Stimulated activated CD8-positive, alpha-beta memory T cell treated with anti-CD3 and anti-CD28 coated beads, Interleukin-4, amount 100 ng/mL, for 1 hour (primary cell): ENCODE data around the gene CTNNBL1.

Experiments
- DNase-seq, 2 donors: peaks; one replicate each; pipeline ENCODE4 v3.0.0-alpha.2; 2020; ENCODE audit warnings: low read depth in 2 of 2, low spot score in 1 of 2

CTNNBL1 gene

GRCh38 chr20:37898233-37899104 lies 204.6 kb downstream of the CTNNBL1 start:
- DNase-seq: no peak

- DNase-seq: no peak
Observed at GRCh38 chr20:37899105-37900045, 205.5 kb downstream of the CTNNBL1 start.

- DNase-seq: no peak
Observed at GRCh38 chr20:37901240-37901639, 207.4 kb downstream of the CTNNBL1 start.

- no peak for DNase-seq
Observed at GRCh38 chr20:37901654-37902503, 208.0 kb downstream of the CTNNBL1 start.

GRCh38 chr20:37902504-37903313 lies 208.9 kb downstream of the CTNNBL1 start, which contains the start of gene VSTM2L:
Gene VSTM2L (plus strand): TSS chr20:37903127. CDS start chr20:37903351, 224 bp downstream.
- no peak for DNase-seq

- DNase-seq: no peak
Observed at GRCh38 chr20:37903317-37904007, 209.6 kb downstream of the CTNNBL1 start.

- no peak for DNase-seq
Observed at GRCh38 chr20:37904008-37904642, 210.3 kb downstream of the CTNNBL1 start.

- DNase-seq: no peak
Observed at GRCh38 chr20:37904845-37905373, 211.1 kb downstream of the CTNNBL1 start.

GRCh38 chr20:37905671-37906613 lies 212.1 kb downstream of the CTNNBL1 start:
- no peak for DNase-seq

- DNase-seq: no peak
Observed at GRCh38 chr20:37907330-37907676, 213.5 kb downstream of the CTNNBL1 start.

- no peak for DNase-seq
Observed at GRCh38 chr20:37907677-37908401, 214.0 kb downstream of the CTNNBL1 start.

- no peak for DNase-seq
Observed at GRCh38 chr20:37911261-37911660, 217.4 kb downstream of the CTNNBL1 start.

GRCh38 chr20:37911838-37912281 lies 218.0 kb downstream of the CTNNBL1 start:
- no peak for DNase-seq

GRCh38 chr20:37912874-37913273 lies 219.0 kb downstream of the CTNNBL1 start:
- no peak for DNase-seq

GRCh38 chr20:37913567-37914366 lies 219.9 kb downstream of the CTNNBL1 start:
- DNase-seq: no peak

- DNase-seq: no peak
Observed at GRCh38 chr20:37914367-37914671, 220.5 kb downstream of the CTNNBL1 start.
